Measurements from ENCODE around the gene ANO8.

DNA sequence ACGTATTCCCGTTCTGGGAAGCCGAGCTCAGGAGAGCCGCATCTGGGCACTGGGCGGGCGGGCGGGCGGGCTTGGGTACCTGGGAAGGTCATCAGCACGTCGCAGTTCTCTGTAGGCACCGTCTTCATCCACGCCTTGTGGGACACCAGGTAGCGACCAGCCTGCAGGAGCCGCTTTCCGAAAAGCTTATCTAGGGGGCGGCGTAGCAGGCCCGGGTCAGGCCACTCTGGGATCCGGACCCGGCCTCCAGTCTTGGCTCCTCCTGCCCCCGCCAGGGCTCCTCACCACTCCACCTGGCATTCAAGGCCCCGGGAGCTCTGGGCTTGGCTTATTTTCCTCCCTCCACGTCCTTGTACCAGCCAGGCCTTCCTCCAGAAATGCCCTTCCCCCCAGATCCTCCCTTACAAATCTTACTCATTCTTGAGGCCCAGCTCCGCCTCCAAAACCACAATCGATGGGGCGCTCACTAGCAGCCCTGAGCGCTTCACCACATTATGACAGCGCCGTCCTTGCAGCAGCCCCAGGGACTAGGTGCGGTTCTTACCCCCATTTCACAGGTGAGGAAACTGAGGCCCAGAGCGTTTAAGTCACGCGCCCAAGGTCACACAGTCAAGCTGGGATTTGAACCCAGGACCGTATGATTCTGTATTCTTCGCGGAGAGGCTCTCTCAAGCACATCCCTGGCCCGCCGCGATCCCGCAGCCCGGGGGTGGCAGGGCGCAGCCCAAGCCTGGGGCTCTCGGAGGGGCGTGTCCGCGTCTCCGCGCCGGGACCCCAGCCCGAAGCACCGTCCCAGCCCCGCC is 843 bp downstream of the ANO8 start:
- TF ChIP-seq FOXM1 (IDR thresholded peaks at IDR 0.05; ENCODE audit: borderline replicate concordance): no peak
- TF ChIP-seq SUZ12 (IDR thresholded peaks at IDR 0.05): no peak
- no peak for TF ChIP-seq ZNF384 (IDR thresholded peaks at IDR 0.05)
- TF ChIP-seq SP1 (IDR thresholded peaks at IDR 0.05): no peak
